HEK293 (cell line): ENCODE measurements around the gene KCP.
A peak's percentile ranks its signal among the peaks of the same experiment; 100 is the strongest.

ENCODE experiments used
- GLI2 ChIP-seq: fragments of 450-650 bp; formaldehyde crosslinking; IDR thresholded peaks from 2 replicates; pipeline ENCODE4; 2017; ENCODE audit warnings: missing biosample characterization, missing genetic modification characterization, low read depth, borderline replicate concordance
- GLIS1 ChIP-seq: fragments of 450-650 bp; formaldehyde crosslinking; IDR thresholded peaks from 2 replicates; pipeline ENCODE4 v1.5.1; 2016; ENCODE audit warnings: missing biosample characterization, missing genetic modification characterization
- IKZF3 ChIP-seq: fragments of 450-650 bp; IDR thresholded peaks from 2 replicates; pipeline ENCODE4 v1.5.0; 2018; ENCODE audit warnings: missing biosample characterization, mild to moderate bottlenecking, missing genetic modification characterization, moderate library complexity
- KLF16 ChIP-seq: fragments of 450-650 bp; formaldehyde crosslinking; IDR thresholded peaks from 2 replicates; pipeline ENCODE4 v1.5.1; 2017; ENCODE audit warnings: missing biosample characterization, missing genetic modification characterization
- KLF7 ChIP-seq: fragments of 450-650 bp; formaldehyde crosslinking; IDR thresholded peaks from 2 replicates; pipeline ENCODE4 v1.5.1; 2016; ENCODE audit warnings: missing biosample characterization, missing genetic modification characterization, borderline replicate concordance
- SP2 ChIP-seq: fragments of 450-650 bp; formaldehyde crosslinking; IDR thresholded peaks from 2 replicates; pipeline ENCODE4 v1.5.1; 2016; ENCODE audit warnings: missing biosample characterization, missing genetic modification characterization
- TCF7L2 ChIP-seq: IDR thresholded peaks from 2 replicates; pipeline ENCODE4 v1.6.1; 2011; ENCODE audit warnings: low read depth, mild to moderate bottlenecking, inconsistent platforms, low read length, moderate library complexity, borderline replicate concordance
- ZFHX2 ChIP-seq: fragments of 450-650 bp; formaldehyde crosslinking; conservative IDR thresholded peaks from 2 replicates; pipeline ENCODE4 v1.5.1; 2016; ENCODE audit warnings: missing biosample characterization, missing genetic modification characterization
- ZNF112 ChIP-seq: fragments of 450-650 bp; formaldehyde crosslinking; IDR thresholded peaks from 2 replicates; pipeline ENCODE4 v1.5.0; 2017; ENCODE audit warnings: missing biosample characterization, missing genetic modification characterization
- ZNF138 ChIP-seq: fragments of 450-650 bp; formaldehyde crosslinking; IDR thresholded peaks from 2 replicates; pipeline ENCODE4 v1.5.1; 2016; ENCODE audit warnings: missing biosample characterization, missing genetic modification characterization, borderline replicate concordance
- ZNF366 ChIP-seq: fragments of 450-650 bp; formaldehyde crosslinking; conservative IDR thresholded peaks from 2 replicates; pipeline ENCODE4 v1.5.1; 2016; ENCODE audit warnings: missing biosample characterization, missing genetic modification characterization
- ZNF37A ChIP-seq: fragments of 450-650 bp; IDR thresholded peaks from 2 replicates; pipeline ENCODE4 v1.5.1; 2018; ENCODE audit warnings: missing biosample characterization, missing genetic modification characterization
- ZNF529 ChIP-seq: fragments of 450-650 bp; formaldehyde crosslinking; IDR thresholded peaks from 2 replicates; pipeline ENCODE4 v1.5.1; 2017; ENCODE audit warnings: missing genetic modification characterization, missing biosample characterization; ENCODE audit not compliant: insufficient replicate concordance
- ZNF544 ChIP-seq: fragments of 450-650 bp; formaldehyde crosslinking; IDR thresholded peaks from 2 replicates; pipeline ENCODE4 v1.5.0; 2017; ENCODE audit warnings: missing biosample characterization, missing genetic modification characterization
- ZNF585B ChIP-seq: fragments of 450-650 bp; formaldehyde crosslinking; IDR thresholded peaks from 2 replicates; pipeline ENCODE4 v1.5.1; 2016; ENCODE audit warnings: missing biosample characterization, missing genetic modification characterization
- ZNF610 ChIP-seq: fragments of 450-650 bp; formaldehyde crosslinking; IDR thresholded peaks from 2 replicates; pipeline ENCODE4 v1.5.1; 2016; ENCODE audit warnings: missing biosample characterization, missing genetic modification characterization, borderline replicate concordance
- ZNF76 ChIP-seq: fragments of 450-650 bp; formaldehyde crosslinking; IDR thresholded peaks from 2 replicates; pipeline ENCODE4; 2016; ENCODE audit warnings: low read depth, missing biosample characterization, missing genetic modification characterization, borderline replicate concordance
- ZNF791 ChIP-seq: fragments of 450-650 bp; formaldehyde crosslinking; IDR thresholded peaks from 2 replicates; pipeline ENCODE4 v1.5.1; 2016; ENCODE audit warnings: missing biosample characterization, missing genetic modification characterization
- ZSCAN30 ChIP-seq: fragments of 450-650 bp; IDR thresholded peaks from 2 replicates; pipeline ENCODE4 v1.5.1; 2018; ENCODE audit warnings: missing biosample characterization, mild to moderate bottlenecking, missing genetic modification characterization, moderate library complexity
- TF ChIP-seq, protein P1 (sequence below): fragments of 450-650 bp; formaldehyde crosslinking; IDR thresholded peaks from 2 replicates; pipeline ENCODE4 v1.5.1; 2016; ENCODE audit warnings: missing biosample characterization, missing genetic modification characterization
- TF ChIP-seq, protein P2 (sequence below): fragments of 450-650 bp; formaldehyde crosslinking; IDR thresholded peaks from 2 replicates; pipeline ENCODE4 v1.5.1; 2016; ENCODE audit warnings: missing biosample characterization, missing genetic modification characterization
- TF ChIP-seq, protein P3 (sequence below): fragments of 450-650 bp; formaldehyde crosslinking; IDR thresholded peaks from 2 replicates; pipeline ENCODE4 v1.5.1; 2016; ENCODE audit warnings: missing biosample characterization, missing genetic modification characterization
- TF ChIP-seq, protein P4 (sequence below): fragments of 450-650 bp; formaldehyde crosslinking; conservative IDR thresholded peaks from 2 replicates; pipeline ENCODE4 v1.5.1; 2016; ENCODE audit warnings: low read depth, missing biosample characterization, missing genetic modification characterization
- TF ChIP-seq, protein P5 (sequence below): fragments of 450-650 bp; formaldehyde crosslinking; IDR thresholded peaks from 2 replicates; pipeline ENCODE4 v1.5.1; 2017; ENCODE audit warnings: missing biosample characterization, missing genetic modification characterization
- TF ChIP-seq, protein P6 (sequence below): fragments of 450-650 bp; formaldehyde crosslinking; IDR thresholded peaks from 2 replicates; pipeline ENCODE4 v1.5.1; 2016; ENCODE audit warnings: missing biosample characterization, missing genetic modification characterization
- TF ChIP-seq, protein P7 (sequence below): fragments of 450-650 bp; formaldehyde crosslinking; IDR thresholded peaks from 2 replicates; pipeline ENCODE4 v1.5.1; 2016; ENCODE audit warnings: missing biosample characterization, missing genetic modification characterization, borderline replicate concordance

The KCP gene

DNA sequence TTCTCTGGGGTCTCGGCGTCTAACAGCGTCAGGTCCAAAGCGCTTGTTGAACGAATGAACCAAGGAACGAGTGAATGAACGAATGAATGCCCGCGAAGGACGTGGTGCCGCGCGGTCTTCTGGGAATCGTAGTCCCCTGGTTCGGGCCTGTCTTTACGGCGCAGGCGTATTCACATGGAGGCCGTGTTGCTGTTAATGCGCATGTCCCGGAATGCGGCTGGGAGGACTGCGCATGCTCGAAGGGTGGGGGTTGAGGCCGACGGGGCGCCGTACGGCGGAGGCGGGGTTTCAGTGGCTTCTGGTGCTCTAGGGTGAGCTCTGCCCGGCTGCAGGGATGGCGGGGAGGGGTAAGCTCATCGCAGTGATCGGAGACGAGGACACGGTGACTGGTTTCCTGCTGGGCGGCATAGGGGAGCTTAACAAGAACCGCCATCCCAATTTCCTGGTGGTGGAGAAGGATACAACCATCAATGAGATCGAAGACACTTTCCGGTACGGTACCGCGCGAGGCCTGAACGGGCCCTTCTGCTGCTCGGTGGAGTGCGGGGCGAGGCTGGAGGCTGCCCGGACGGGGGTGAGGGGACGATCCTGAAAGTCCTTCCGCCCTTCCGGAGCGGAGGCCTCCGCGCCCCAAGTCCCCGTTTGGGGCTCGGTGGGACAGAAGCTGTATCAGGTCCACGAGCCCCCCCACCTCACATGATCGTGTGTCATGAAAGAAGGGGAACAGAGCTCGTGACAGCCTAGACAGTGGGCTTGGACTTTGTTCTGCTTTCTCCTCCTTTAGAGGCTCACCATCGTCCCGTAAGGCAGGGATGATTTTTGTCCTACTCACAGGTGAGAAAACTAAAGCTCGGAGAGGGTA, 47.7 kb downstream of the KCP start, which contains the start of gene ATP6V1F (continued):
- TF ChIP-seq ZNF37A (tag by site-specific recombination) = no peak
- TF ChIP-seq ZNF529 (tag by site-specific recombination) = no peak
- TF ChIP-seq, protein P1, sequence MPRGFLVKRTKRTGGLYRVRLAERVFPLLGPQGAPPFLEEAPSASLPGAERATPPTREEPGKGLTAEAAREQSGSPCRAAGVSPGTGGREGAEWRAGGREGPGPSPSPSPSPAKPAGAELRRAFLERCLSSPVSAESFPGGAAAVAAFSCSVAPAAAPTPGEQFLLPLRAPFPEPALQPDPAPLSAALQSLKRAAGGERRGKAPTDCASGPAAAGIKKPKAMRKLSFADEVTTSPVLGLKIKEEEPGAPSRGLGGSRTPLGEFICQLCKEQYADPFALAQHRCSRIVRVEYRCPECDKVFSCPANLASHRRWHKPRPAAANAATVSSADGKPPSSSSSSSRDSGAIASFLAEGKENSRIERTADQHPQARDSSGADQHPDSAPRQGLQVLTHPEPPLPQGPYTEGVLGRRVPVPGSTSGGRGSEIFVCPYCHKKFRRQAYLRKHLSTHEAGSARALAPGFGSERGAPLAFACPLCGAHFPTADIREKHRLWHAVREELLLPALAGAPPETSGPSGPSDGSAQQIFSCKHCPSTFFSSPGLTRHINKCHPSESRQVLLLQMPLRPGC (tag by site-specific recombination) = no peak
- TF ChIP-seq SP2 (tag by site-specific recombination) = peak; percentile 75
- peak; percentile 66; the same call in 1 of the 2 replicates for TF ChIP-seq ZNF610
- no peak for TF ChIP-seq ZNF112 (tag by site-specific recombination)
- TF ChIP-seq KLF7 (tag by site-specific recombination) = peak; percentile 33; the same call in 1 of the 2 replicates
- no peak for TF ChIP-seq GLI2
- TF ChIP-seq KLF16 (tag by site-specific recombination) = peak; percentile 83
- TF ChIP-seq, protein P2, sequence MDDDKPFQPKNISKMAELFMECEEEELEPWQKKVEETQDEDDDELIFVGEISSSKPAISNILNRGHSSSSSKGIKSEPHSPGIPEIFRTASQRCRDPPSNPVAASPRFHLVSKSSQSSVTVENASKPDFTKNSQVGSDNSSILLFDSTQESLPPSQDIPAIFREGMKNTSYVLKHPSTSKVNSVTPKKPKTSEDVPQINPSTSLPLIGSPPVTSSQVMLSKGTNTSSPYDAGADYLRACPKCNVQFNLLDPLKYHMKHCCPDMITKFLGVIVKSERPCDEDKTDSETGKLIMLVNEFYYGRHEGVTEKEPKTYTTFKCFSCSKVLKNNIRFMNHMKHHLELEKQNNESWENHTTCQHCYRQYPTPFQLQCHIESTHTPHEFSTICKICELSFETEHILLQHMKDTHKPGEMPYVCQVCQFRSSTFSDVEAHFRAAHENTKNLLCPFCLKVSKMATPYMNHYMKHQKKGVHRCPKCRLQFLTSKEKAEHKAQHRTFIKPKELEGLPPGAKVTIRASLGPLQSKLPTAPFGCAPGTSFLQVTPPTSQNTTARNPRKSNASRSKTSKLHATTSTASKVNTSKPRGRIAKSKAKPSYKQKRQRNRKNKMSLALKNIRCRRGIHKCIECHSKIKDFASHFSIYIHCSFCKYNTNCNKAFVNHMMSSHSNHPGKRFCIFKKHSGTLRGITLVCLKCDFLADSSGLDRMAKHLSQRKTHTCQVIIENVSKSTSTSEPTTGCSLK (tag by site-specific recombination) = no peak
- TF ChIP-seq ZNF366 (tag by site-specific recombination) = peak; percentile 98
- no peak for TF ChIP-seq IKZF3 (tag by site-specific recombination)
- no peak for TF ChIP-seq TCF7L2
- no peak for TF ChIP-seq ZNF585B
- no peak; the same call in 1 of the 2 replicates for TF ChIP-seq GLIS1 (tag by site-specific recombination)
- TF ChIP-seq, protein P3, sequence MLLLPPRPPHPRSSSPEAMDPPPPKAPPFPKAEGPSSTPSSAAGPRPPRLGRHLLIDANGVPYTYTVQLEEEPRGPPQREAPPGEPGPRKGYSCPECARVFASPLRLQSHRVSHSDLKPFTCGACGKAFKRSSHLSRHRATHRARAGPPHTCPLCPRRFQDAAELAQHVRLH (tag by site-specific recombination) = 0 out of 2 replicates have a peak, but pooled peaks have one; percentile 31
- TF ChIP-seq, protein P4, sequence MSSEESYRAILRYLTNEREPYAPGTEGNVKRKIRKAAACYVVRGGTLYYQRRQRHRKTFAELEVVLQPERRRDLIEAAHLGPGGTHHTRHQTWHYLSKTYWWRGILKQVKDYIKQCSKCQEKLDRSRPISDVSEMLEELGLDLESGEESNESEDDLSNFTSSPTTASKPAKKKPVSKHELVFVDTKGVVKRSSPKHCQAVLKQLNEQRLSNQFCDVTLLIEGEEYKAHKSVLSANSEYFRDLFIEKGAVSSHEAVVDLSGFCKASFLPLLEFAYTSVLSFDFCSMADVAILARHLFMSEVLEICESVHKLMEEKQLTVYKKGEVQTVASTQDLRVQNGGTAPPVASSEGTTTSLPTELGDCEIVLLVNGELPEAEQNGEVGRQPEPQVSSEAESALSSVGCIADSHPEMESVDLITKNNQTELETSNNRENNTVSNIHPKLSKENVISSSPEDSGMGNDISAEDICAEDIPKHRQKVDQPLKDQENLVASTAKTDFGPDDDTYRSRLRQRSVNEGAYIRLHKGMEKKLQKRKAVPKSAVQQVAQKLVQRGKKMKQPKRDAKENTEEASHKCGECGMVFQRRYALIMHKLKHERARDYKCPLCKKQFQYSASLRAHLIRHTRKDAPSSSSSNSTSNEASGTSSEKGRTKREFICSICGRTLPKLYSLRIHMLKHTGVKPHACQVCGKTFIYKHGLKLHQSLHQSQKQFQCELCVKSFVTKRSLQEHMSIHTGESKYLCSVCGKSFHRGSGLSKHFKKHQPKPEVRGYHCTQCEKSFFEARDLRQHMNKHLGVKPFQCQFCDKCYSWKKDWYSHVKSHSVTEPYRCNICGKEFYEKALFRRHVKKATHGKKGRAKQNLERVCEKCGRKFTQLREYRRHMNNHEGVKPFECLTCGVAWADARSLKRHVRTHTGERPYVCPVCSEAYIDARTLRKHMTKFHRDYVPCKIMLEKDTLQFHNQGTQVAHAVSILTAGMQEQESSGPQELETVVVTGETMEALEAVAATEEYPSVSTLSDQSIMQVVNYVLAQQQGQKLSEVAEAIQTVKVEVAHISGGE (tag by site-specific recombination) = peak; percentile 85
- TF ChIP-seq ZNF138 (tag by site-specific recombination) = no peak
- TF ChIP-seq, protein P5, sequence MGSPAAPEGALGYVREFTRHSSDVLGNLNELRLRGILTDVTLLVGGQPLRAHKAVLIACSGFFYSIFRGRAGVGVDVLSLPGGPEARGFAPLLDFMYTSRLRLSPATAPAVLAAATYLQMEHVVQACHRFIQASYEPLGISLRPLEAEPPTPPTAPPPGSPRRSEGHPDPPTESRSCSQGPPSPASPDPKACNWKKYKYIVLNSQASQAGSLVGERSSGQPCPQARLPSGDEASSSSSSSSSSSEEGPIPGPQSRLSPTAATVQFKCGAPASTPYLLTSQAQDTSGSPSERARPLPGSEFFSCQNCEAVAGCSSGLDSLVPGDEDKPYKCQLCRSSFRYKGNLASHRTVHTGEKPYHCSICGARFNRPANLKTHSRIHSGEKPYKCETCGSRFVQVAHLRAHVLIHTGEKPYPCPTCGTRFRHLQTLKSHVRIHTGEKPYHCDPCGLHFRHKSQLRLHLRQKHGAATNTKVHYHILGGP (tag by site-specific recombination) = no peak
- TF ChIP-seq ZSCAN30 (tag by site-specific recombination) = 0 out of 2 replicates have a peak, but pooled peaks have one; percentile 39
- no peak for TF ChIP-seq ZNF544 (tag by site-specific recombination)
- no peak for TF ChIP-seq ZNF791 (tag by site-specific recombination)
- TF ChIP-seq, protein P6, sequence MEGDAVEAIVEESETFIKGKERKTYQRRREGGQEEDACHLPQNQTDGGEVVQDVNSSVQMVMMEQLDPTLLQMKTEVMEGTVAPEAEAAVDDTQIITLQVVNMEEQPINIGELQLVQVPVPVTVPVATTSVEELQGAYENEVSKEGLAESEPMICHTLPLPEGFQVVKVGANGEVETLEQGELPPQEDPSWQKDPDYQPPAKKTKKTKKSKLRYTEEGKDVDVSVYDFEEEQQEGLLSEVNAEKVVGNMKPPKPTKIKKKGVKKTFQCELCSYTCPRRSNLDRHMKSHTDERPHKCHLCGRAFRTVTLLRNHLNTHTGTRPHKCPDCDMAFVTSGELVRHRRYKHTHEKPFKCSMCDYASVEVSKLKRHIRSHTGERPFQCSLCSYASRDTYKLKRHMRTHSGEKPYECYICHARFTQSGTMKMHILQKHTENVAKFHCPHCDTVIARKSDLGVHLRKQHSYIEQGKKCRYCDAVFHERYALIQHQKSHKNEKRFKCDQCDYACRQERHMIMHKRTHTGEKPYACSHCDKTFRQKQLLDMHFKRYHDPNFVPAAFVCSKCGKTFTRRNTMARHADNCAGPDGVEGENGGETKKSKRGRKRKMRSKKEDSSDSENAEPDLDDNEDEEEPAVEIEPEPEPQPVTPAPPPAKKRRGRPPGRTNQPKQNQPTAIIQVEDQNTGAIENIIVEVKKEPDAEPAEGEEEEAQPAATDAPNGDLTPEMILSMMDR (tag by site-specific recombination) = no peak; the same call in 1 of the 2 replicates
- TF ChIP-seq, protein P7, sequence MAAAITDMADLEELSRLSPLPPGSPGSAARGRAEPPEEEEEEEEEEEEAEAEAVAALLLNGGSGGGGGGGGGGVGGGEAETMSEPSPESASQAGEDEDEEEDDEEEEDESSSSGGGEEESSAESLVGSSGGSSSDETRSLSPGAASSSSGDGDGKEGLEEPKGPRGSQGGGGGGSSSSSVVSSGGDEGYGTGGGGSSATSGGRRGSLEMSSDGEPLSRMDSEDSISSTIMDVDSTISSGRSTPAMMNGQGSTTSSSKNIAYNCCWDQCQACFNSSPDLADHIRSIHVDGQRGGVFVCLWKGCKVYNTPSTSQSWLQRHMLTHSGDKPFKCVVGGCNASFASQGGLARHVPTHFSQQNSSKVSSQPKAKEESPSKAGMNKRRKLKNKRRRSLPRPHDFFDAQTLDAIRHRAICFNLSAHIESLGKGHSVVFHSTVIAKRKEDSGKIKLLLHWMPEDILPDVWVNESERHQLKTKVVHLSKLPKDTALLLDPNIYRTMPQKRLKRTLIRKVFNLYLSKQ (tag by site-specific recombination) = no peak
- peak; percentile 48 for TF ChIP-seq ZFHX2 (tag by site-specific recombination)
- TF ChIP-seq ZNF76 (tag by site-specific recombination) = peak; percentile 91
